GM19023 (cell line): ENCODE data around the gene ARHGEF2.

Experiments used
- ATAC-seq: cut with Tn5 transposase; IDR thresholded peaks from one replicate; pipeline ENCODE4 v1.9.1; 2021; ENCODE audit warnings: mild to moderate bottlenecking, moderate library complexity; ENCODE audit not compliant: unreplicated experiment

Gene ARHGEF2

GRCh38 chr1:155913969-155914757, 64.2 kb downstream of the ARHGEF2 start:
- no peak for ATAC-seq

- no peak for ATAC-seq
Measured at GRCh38 chr1:155912056-155912536, 66.3 kb downstream of the ARHGEF2 start.

- ATAC-seq, result peak; percentile 79
Measured at GRCh38 chr1:155911156-155912055, 66.9 kb downstream of the ARHGEF2 start, which contains the start of gene RIT1. Gene RIT1, minus strand, starts transcription at chr1:155911349. Its CDS starts 588 bp downstream, at chr1:155910761.

- peak; percentile 33 for ATAC-seq
Measured at GRCh38 chr1:155910621-155911121, 67.7 kb downstream of the ARHGEF2 start.

- ATAC-seq, result no peak
Measured at GRCh38 chr1:155909894-155910293, 68.5 kb downstream of the ARHGEF2 start.

- no peak for ATAC-seq
Measured at GRCh38 chr1:155904261-155904660, 74.1 kb downstream of the ARHGEF2 start.

- ATAC-seq, result no peak
Measured at GRCh38 chr1:155900161-155900560, 78.2 kb downstream of the ARHGEF2 start.

- ATAC-seq, result no peak
Measured at GRCh38 chr1:155899683-155900082, 78.7 kb downstream of the ARHGEF2 start.

GRCh38 chr1:155898888-155899287, 79.5 kb downstream of the ARHGEF2 start:
- no peak for ATAC-seq

GRCh38 chr1:155897746-155898145, 80.6 kb downstream of the ARHGEF2 start:
- no peak for ATAC-seq
